KMS-11 (cell line): ENCODE results near the gene PHETA2.
"Not testable (repeated sequence)": the region's sequence is repeated elsewhere in the genome, so short reads cannot be mapped to it uniquely, and the experiment has no call there.

Source experiments
- H2AFZ ChIP-seq: fragments of 200-600 bp; sonication (generic); 2 replicates; pipeline ENCODE4 v1.6.1; 2016; ENCODE audit warnings: antibody characterized with exemption, mixed run types, low read depth
- H3K27ac ChIP-seq: fragments of 200-600 bp; sonication (generic); 2 replicates; pipeline ENCODE4 v1.6.1; 2016; ENCODE audit warnings: mild to moderate bottlenecking, mixed run types
- H3K27me3 ChIP-seq: fragments of 200-600 bp; sonication (generic); 2 replicates; pipeline ENCODE4 v1.6.1; 2017; ENCODE audit warnings: mild to moderate bottlenecking, low read depth, mixed run types, moderate library complexity; ENCODE audit not compliant: insufficient read depth
- H3K36me3 ChIP-seq: fragments of 200-600 bp; sonication (generic); 2 replicates; pipeline ENCODE4 v1.6.1; 2017; ENCODE audit warnings: mild to moderate bottlenecking, mixed run types; ENCODE audit not compliant: insufficient read depth
- H3K4me1 ChIP-seq: fragments of 200-600 bp; sonication (generic); 2 replicates; pipeline ENCODE4 v1.6.1; 2016; ENCODE audit warnings: mild to moderate bottlenecking, low read depth, mixed run types; ENCODE audit not compliant: poor library complexity, severe bottlenecking
- H3K4me2 ChIP-seq: fragments of 200-600 bp; sonication (generic); 2 replicates; pipeline ENCODE4 v1.7.0; 2016; ENCODE audit warnings: mild to moderate bottlenecking, mixed run types
- H3K4me3 ChIP-seq: fragments of 200-600 bp; sonication (generic); IDR thresholded peaks from 2 replicates; pipeline ENCODE4 v1.6.1; 2017; ENCODE audit warnings: low read depth, low read length, mixed read lengths; ENCODE audit not compliant: insufficient read depth
- H3K79me2 ChIP-seq: fragments of 200-600 bp; sonication (generic); 2 replicates; pipeline ENCODE4 v1.6.1; 2016; ENCODE audit warnings: low read depth, mixed run types; ENCODE audit not compliant: insufficient read depth
- H3K9ac ChIP-seq: fragments of 200-600 bp; sonication (generic); 2 replicates; pipeline ENCODE4 v1.6.1; 2016; ENCODE audit warnings: mild to moderate bottlenecking, mixed run types
- H4K20me1 ChIP-seq: fragments of 200-600 bp; sonication (generic); 2 replicates; pipeline ENCODE4 v1.6.1; 2016; ENCODE audit warnings: mild to moderate bottlenecking, mixed run types; ENCODE audit not compliant: insufficient read depth
- CTCF ChIP-seq: fragments of 200-600 bp; sonication (generic); conservative IDR thresholded peaks from 2 replicates; pipeline ENCODE4 v1.6.1; 2017; ENCODE audit warnings: low read depth, mild to moderate bottlenecking, antibody characterized with exemption, low read length, moderate library complexity, mixed read lengths

PHETA2 gene

GRCh38 chr22:42108848-42109247 is 34.8 kb downstream of the PHETA2 start:
- Histone ChIP-seq H2AFZ (no peak overlapping the region), H4K20me1 (no peaks in the 10 kb centered on the region), H3K4me1 (no peaks in the 10 kb centered on the region), H3K27ac (no peak overlapping the region), H3K79me2 (no peaks in the 10 kb centered on the region), H3K36me3 (no peaks in the 10 kb centered on the region), H3K4me3 (no peak overlapping the region), H3K9ac (no peak overlapping the region), H3K4me2 (no peak overlapping the region), H3K27me3 (no peaks in the 10 kb centered on the region)
- TF ChIP-seq CTCF = no peak

DNA sequence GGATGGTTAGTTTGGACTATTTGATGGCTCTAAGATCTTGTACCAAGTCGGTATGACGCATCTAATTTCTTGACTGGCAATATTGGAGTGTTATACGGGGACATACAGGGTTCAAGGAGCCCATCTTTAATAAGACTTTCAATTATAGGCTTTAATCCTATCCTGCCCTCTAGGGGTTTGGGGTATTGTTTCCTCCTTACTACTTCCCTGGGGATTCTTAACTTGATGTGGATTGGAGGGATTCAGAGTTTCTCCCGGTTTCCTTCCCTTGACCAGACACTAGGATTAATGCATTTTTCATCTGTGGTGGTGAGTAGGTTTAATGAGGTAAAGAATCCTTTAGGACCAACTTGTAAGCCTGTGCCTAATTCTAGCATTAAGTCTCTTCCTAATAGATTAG is 37.8 kb downstream of the PHETA2 start:
- Histone ChIP-seq H3K27ac (no peak overlapping the region), H3K9ac (no peak overlapping the region), H3K36me3 (no peaks in the 10 kb centered on the region), H4K20me1 (no peaks in the 10 kb centered on the region), H3K27me3 (no peaks in the 10 kb centered on the region), H3K4me2 (no peak overlapping the region), H3K4me3 (no peak overlapping the region), H3K4me1 (no peaks in the 10 kb centered on the region), H3K79me2 (no peaks in the 10 kb centered on the region), H2AFZ (no peak overlapping the region)
- no peak for TF ChIP-seq CTCF

- H3K4me3 ChIP-seq, H3K4me2 ChIP-seq, H2AFZ ChIP-seq, H4K20me1 ChIP-seq, H3K36me3 ChIP-seq, H3K27ac ChIP-seq, H3K4me1 ChIP-seq, H3K79me2 ChIP-seq, H3K9ac ChIP-seq, H3K27me3 ChIP-seq: not testable (repeated sequence)
Measured at GRCh38 chr22:42112793-42113192, 38.7 kb downstream of the PHETA2 start.

DNA sequence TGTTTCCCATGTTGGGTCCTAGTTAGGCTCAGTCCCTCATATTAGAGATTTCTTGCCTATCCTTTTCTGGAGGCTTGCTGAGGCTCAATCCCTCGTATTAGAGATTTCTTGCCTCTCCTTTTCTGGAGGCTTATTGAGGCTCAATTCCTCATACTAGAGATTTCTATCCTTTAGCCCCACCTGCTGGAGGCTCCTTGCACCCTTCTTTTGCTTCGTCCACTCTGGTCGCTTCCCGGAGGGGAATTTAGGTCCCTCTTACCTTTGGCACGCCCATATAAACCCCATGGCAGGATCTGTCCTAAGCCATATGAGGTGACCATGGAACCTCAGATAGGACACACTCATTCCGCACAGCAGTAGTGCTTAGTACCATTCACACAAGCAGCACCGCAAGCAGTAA is 40.7 kb downstream of the PHETA2 start:
- H3K27me3 ChIP-seq = no peaks in the 10 kb centered on the region
- H3K36me3 ChIP-seq = no peaks in the 10 kb centered on the region
- no peak overlapping the region for H3K4me3 ChIP-seq
- no peak overlapping the region for H3K4me2 ChIP-seq
- H3K79me2 ChIP-seq = no peaks in the 10 kb centered on the region
- no peaks in the 10 kb centered on the region for H4K20me1 ChIP-seq
- no peak overlapping the region for H3K27ac ChIP-seq
- H2AFZ ChIP-seq = no peak overlapping the region
- H3K4me1 ChIP-seq = no peaks in the 10 kb centered on the region
- no peak overlapping the region for H3K9ac ChIP-seq
- TF ChIP-seq CTCF = peak; percentile 51

GRCh38 chr22:42115420-42115830 is 41.4 kb downstream of the PHETA2 start:
- H3K36me3 ChIP-seq, H4K20me1 ChIP-seq, H3K79me2 ChIP-seq, H3K27ac ChIP-seq, H3K9ac ChIP-seq, H3K27me3 ChIP-seq, H2AFZ ChIP-seq, H3K4me3 ChIP-seq, H3K4me2 ChIP-seq, H3K4me1 ChIP-seq: not testable (repeated sequence)
